Fibroblast of pulmonary artery (primary cell): ENCODE data around the gene PRPF31.
"Not testable (repeated sequence)": the region's sequence is repeated elsewhere in the genome, so short reads cannot be mapped to it uniquely, and the experiment has no call there.

Source experiments
- DNase-seq: peaks from one replicate; pipeline ENCODE4 v3.0.0-alpha.2; 2010; ENCODE audit warnings: low read depth
- H3K4me3 ChIP-seq: replicated peaks from 2 replicates; pipeline ENCODE4 v1.5.1; 2011; ENCODE audit warnings: low read depth, mild to moderate bottlenecking, control low read depth, low read length, moderate library complexity
- TF ChIP-seq, protein P1 (sequence below): IDR thresholded peaks from 2 replicates; pipeline ENCODE4 v1.5.1; 2011; ENCODE audit warnings: mild to moderate bottlenecking, control low read depth, low read length, inconsistent platforms; ENCODE audit errors: missing control alignments

Gene PRPF31

DNA sequence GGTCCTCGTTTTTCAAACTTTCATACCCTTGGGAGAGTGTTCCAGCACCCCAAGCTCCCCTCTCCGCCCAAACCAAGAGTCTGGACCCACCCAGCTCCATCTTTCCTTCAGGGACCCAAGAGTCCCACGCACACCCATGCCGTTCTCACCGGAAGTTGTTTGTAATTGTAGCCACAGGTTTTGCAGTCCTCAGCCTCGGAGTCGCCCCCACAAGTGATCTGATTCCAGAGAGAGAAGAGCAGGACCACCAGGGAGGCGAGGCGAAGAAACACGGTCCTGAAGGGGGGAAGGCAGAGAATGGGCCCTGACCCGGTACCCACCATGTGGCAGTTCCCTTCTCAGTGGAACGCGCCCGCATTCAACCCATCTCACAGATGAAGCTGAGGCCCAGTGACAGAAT, 47.3 kb downstream of the PRPF31 start:
- TF ChIP-seq, protein P1, sequence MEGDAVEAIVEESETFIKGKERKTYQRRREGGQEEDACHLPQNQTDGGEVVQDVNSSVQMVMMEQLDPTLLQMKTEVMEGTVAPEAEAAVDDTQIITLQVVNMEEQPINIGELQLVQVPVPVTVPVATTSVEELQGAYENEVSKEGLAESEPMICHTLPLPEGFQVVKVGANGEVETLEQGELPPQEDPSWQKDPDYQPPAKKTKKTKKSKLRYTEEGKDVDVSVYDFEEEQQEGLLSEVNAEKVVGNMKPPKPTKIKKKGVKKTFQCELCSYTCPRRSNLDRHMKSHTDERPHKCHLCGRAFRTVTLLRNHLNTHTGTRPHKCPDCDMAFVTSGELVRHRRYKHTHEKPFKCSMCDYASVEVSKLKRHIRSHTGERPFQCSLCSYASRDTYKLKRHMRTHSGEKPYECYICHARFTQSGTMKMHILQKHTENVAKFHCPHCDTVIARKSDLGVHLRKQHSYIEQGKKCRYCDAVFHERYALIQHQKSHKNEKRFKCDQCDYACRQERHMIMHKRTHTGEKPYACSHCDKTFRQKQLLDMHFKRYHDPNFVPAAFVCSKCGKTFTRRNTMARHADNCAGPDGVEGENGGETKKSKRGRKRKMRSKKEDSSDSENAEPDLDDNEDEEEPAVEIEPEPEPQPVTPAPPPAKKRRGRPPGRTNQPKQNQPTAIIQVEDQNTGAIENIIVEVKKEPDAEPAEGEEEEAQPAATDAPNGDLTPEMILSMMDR = no peak
- DNase-seq = no peak
- peak overlapping the region; percentile 52 for H3K4me3 ChIP-seq

GRCh38 chr19:54164369-54165068, 49.0 kb downstream of the PRPF31 start:
- peak overlapping the region; percentile 17 for H3K4me3 ChIP-seq
- DNase-seq = peak; percentile 40
- TF ChIP-seq, protein P1 = no peak

- DNase-seq = no peak
- no peak overlapping the region for H3K4me3 ChIP-seq
- TF ChIP-seq, protein P1 = no peak
These were observed 49.7 kb downstream of the PRPF31 start for GRCh38 chr19:54165222-54165621.

DNA sequence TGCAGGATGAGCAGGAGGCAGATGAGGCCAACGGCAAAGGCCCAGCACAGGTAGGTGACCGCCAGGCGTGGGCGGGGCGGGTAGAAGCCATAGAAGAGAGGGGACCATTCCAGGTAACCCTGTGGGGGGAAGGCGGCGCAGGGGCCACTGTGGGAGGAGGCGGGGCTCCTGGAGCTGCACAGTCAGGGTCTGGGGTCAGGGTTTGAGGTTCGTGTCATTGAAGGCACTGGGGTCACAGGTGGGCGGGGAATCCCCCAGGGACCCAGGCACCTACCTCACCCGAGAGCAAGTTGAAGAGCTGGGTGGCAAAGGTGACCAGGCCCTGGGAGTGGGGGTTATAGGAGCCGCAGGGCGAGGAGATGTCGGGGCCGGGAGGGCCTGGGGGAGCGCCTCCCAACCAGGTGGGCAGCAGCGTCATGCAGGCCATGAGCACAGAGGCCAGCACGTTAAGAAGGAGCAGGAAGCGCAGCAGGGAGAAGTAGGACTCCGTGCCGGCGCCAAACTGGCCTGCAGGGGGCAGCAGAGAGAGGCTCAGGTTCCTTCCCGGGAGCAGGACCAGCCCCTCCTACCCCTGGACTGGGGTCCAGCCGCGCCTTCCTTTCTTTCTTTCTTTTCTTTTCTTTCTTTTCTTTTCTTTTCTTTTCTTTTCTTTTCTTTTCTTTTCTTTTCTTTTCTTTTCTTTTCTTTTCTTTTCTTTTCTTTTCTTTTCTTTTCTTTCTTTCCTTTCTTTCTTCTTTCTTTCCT, 52.8 kb downstream of the PRPF31 start:
- TF ChIP-seq, protein P1 = peak; percentile 81
- peak; percentile 88 for DNase-seq
- H3K4me3 ChIP-seq = no peak overlapping the region

GRCh38 chr19:54169149-54169740, 53.7 kb downstream of the PRPF31 start:
- TF ChIP-seq, protein P1 = no peak
- H3K4me3 ChIP-seq = no peak overlapping the region
- no peak for DNase-seq

GRCh38 chr19:54171736-54172431, 56.3 kb downstream of the PRPF31 start:
- not testable (repeated sequence) for DNase-seq, H3K4me3 ChIP-seq
